ENCODE data around the gene CDC34. TPM values are rescaled to one million over a fixed set of nuclear protein-coding genes. Genes with fewer than 3 reads are reported as not detected.

CDC34 gene
- total and polyA plus RNA-seq, 12 donors: 70.2 to 162 (median 77.5) TPM

- H3K36me3 ChIP-seq: peaks cover 0 to 11% (median 4%) of the 10 kb centered on the region in 9 donors
- ATAC-seq: peak; percentile 89 to 95 (median 93)
- H3K4me3 ChIP-seq: peak overlapping the region; percentile 63 to 100 (median 94)
- peak; percentile 92 to 100 (median 99) for TF ChIP-seq CTCF (IDR thresholded peaks at IDR 0.05)
- peak; percentile 96 to 99 for DNase-seq
- H3K9me3 ChIP-seq: peaks cover 0 to 7% (median 0%) of the 10 kb centered on the region in 11 donors
- peaks cover 0 to under 1% (median 0%) of the 10 kb centered on the region in 7 donors for H3K27me3 ChIP-seq
- peak overlapping the region; percentile 78 to 98 (median 95) for H3K27ac ChIP-seq
- peaks cover 4 to 45% (median 33%) of the 10 kb centered on the region in 9 donors for H3K4me1 ChIP-seq
- intact Hi-C loops (cut with DNase I): loop anchor here in 3 of 10 donors (2.0 to 5.0 kb wide), 3 partner anchors 24 to 291 kb away; partner anchors contain the start of genes BSG (in 1 of the 3), CDC34 (in 1 of the 3) and PTBP1 (in 1 of the 3)
- WGBS, 2 donors: 6% methylated on average over 48 of the region's 48 CpGs
Measured at GRCh38 chr19:506404-507285, 24.9 kb upstream of the CDC34 start.

- Histone ChIP-seq H3K4me3 (peak within 1 kb of the TSS; percentile 80 to 100 (median 94)), H3K27me3 (no peaks in the 10 kb centered on the region), H3K4me1 (peaks cover 4 to 51% (median 33%) of the 10 kb centered on the region in 9 donors), H3K9me3 (peaks cover 0 to 2% (median 0%) of the 10 kb centered on the region in 11 donors), H3K36me3 (peaks cover 0 to 11% (median 4%) of the 10 kb centered on the region in 9 donors), H3K27ac (peak within 1 kb of the TSS; percentile 78 to 98 (median 95))
- intact Hi-C loops (cut with DNase I): loop anchor here in 3 of 10 donors (2.0 to 5.0 kb wide), 3 partner anchors 23 to 290 kb away; partner anchors contain the start of genes BSG (in 1 of the 3), CDC34 (in 1 of the 3) and PTBP1 (in 1 of the 3)
- 0 to 1% methylated on average over 80 to 81 of the region's 81 CpGs for WGBS, 2 donors
- DNase-seq (peak; percentile 73 to 89), ATAC-seq (peak; percentile 89 to 93 (median 92))
- no peak for TF ChIP-seq CTCF (IDR thresholded peaks at IDR 0.05)
Measured at GRCh38 chr19:507286-508203, 24.0 kb upstream of the CDC34 start, which contains the start of gene TPGS1. Gene TPGS1 (plus strand): TSS chr19:507497. CDS start chr19:507507, 10 bp downstream.

- ATAC-seq: no peak
- 60 to 61% methylated on average over 32 of the region's 32 CpGs for WGBS, 2 donors
Measured at GRCh38 chr19:508204-509150, 23.1 kb upstream of the CDC34 start.

More at GRCh38 chr19:508204-509150, 23.1 kb upstream of the CDC34 start:
- peak overlapping the region in 5 of 10 donors; percentile 89 to 98 (median 95) for H3K27ac ChIP-seq
- no peak for TF ChIP-seq CTCF (IDR thresholded peaks at IDR 0.05)
- DNase-seq: no peak
- H3K36me3 ChIP-seq: peaks cover 0 to 11% (median 4%) of the 10 kb centered on the region in 9 donors
- intact Hi-C loops (cut with DNase I): loop anchor here in 1 of 10 donors (5.0 kb wide), 1 partner anchor 289 kb away; the partner anchor contains the start of gene PTBP1
- H3K4me3 ChIP-seq: peak overlapping the region; percentile 80 to 100 (median 94)
- H3K9me3 ChIP-seq: no peaks in the 10 kb centered on the region
- H3K27me3 ChIP-seq: no peaks in the 10 kb centered on the region
- peaks cover 4 to 51% (median 33%) of the 10 kb centered on the region in 9 donors for H3K4me1 ChIP-seq
